T47D (cell line): ENCODE data around the gene NFYB.

ENCODE experiments used
- DNase-seq, 2 experiments: peaks; one replicate each; pipeline versions ENCODE4 v3.0.0 to v3.0.0-alpha.2; 2011 to 2012; ENCODE audit warnings: low read depth in 1 of 2, low spot score in 1 of 2
- JUND ChIP-seq: IDR thresholded peaks from 2 replicates; pipeline ENCODE4 v1.6.1; 2012; ENCODE audit warnings: low read depth
- in situ Hi-C: cut with HindIII; loops from 2 replicates; pipeline ENCODE4 v1.10.0; 2016; ENCODE audit warnings: low sequenced_read_pairs, low pct_unique_long_range_greater_than_20kb

NFYB gene

GRCh38 chr12:104152685-104153241 lies 14.8 kb upstream of the NFYB start:
- no peak for TF ChIP-seq JUND
- in situ Hi-C loops: no loop called here
- no peak for DNase-seq

- no peak for DNase-seq
- no peak for TF ChIP-seq JUND
- in situ Hi-C loops: no loop called here
Observed at GRCh38 chr12:104150416-104150815, 12.4 kb upstream of the NFYB start.

- in situ Hi-C loops: no loop called here
- no peak for DNase-seq
Observed at GRCh38 chr12:104147346-104147745, 9.3 kb upstream of the NFYB start.

GRCh38 chr12:104143918-104144317 lies 5.9 kb upstream of the NFYB start:
- in situ Hi-C loops: no loop called here
- TF ChIP-seq JUND: no peak
- DNase-seq: no peak

More at GRCh38 chr12:104147346-104147745, 9.3 kb upstream of the NFYB start:
- TF ChIP-seq JUND: no peak

GRCh38 chr12:104143002-104143401 lies 5.0 kb upstream of the NFYB start:
- in situ Hi-C loops: no loop called here
- DNase-seq: no peak
- no peak for TF ChIP-seq JUND

- in situ Hi-C loops: no loop called here
- no peak for TF ChIP-seq JUND
- DNase-seq: no peak
Observed at GRCh38 chr12:104142543-104142942, 4.5 kb upstream of the NFYB start.

- no peak for DNase-seq
- in situ Hi-C loops: no loop called here
Observed at GRCh38 chr12:104138797-104139152, 765 bp upstream of the NFYB start.

GRCh38 chr12:104137001-104137901 lies 759 bp downstream of the NFYB start:
- in situ Hi-C loops: no loop called here
- no peak for TF ChIP-seq JUND
- DNase-seq: peak; percentile 69 to 74

More at GRCh38 chr12:104138797-104139152, 765 bp upstream of the NFYB start:
- no peak for TF ChIP-seq JUND

GRCh38 chr12:104136577-104136976 lies 1.4 kb downstream of the NFYB start:
- in situ Hi-C loops: no loop called here
- no peak for DNase-seq

GRCh38 chr12:104134882-104135281 lies 3.1 kb downstream of the NFYB start:
- no peak for TF ChIP-seq JUND
- DNase-seq: no peak
- in situ Hi-C loops: no loop called here

More at GRCh38 chr12:104136577-104136976, 1.4 kb downstream of the NFYB start:
- no peak for TF ChIP-seq JUND

GRCh38 chr12:104133866-104134265 lies 4.1 kb downstream of the NFYB start:
- no peak for TF ChIP-seq JUND
- no peak for DNase-seq
- in situ Hi-C loops: no loop called here

- TF ChIP-seq JUND: no peak
- in situ Hi-C loops: no loop called here
- no peak for DNase-seq
Observed at GRCh38 chr12:104133321-104133720, 4.7 kb downstream of the NFYB start.

GRCh38 chr12:104132351-104132956 lies 5.6 kb downstream of the NFYB start:
- in situ Hi-C loops: no loop called here
- no peak for TF ChIP-seq JUND
- no peak for DNase-seq

- in situ Hi-C loops: no loop called here
- peak in 1 of 2 experiments; percentile 54 for DNase-seq
- no peak for TF ChIP-seq JUND
Observed at GRCh38 chr12:104131609-104132008, 6.4 kb downstream of the NFYB start.
